ENCODE results near the gene FLYWCH1. TPM values are rescaled to one million over a fixed set of nuclear protein-coding genes. Genes with fewer than 3 reads are reported as not detected.

Gene FLYWCH1
- total RNA-seq, 1 experiment from 2014 or later = 32.6 TPM

- no peak overlapping the region for H3K27ac Mint-ChIP-seq
- H3K9me3 Mint-ChIP-seq = no peaks in the 10 kb centered on the region
- peak; percentile 3; the same call in 1 of the 2 replicates for ATAC-seq
- POLR2A ChIA-PET = interaction anchor here (1.2 to 1.3 kb wide), 2 partner anchors 29 to 52 kb away, joined by 4 to 5 read pairs; partner anchors contain the start of gene FLYWCH2
- H3K36me3 Mint-ChIP-seq = peaks cover 4% of the 10 kb centered on the region; the same call in 1 of the 2 replicates
- CTCF ChIA-PET = interaction anchor here (1.0 to 3.2 kb wide), 13 partner anchors 8 to 217 kb away, joined by 3 to 42 read pairs (median 5); partner anchors contain the start of genes FLYWCH2 and TNFRSF12A
- DNase-seq (ENCODE audit: low spot score) = peak; percentile 38
- peaks cover 37% of the 10 kb centered on the region for H3K27me3 Mint-ChIP-seq (ENCODE audit: low read depth)
- peaks cover 12% of the 10 kb centered on the region for H3K4me1 Mint-ChIP-seq
- H3K4me3 Mint-ChIP-seq = peak overlapping the region; percentile 81
- TF ChIP-seq CREM (CRISPR knock-in tag; IDR thresholded peaks at IDR 0.05) (no peak), E2F5 (CRISPR knock-in tag; IDR thresholded peaks at IDR 0.05) (no peak), ATF3 (CRISPR knock-in tag; conservative IDR thresholded peaks at IDR 0.05) (no peak)
These were observed 834 bp downstream of the FLYWCH1 start for GRCh38 chr16:2912330-2913199.

- H3K27me3 Mint-ChIP-seq (ENCODE audit: low read depth) = peaks cover 34% of the 10 kb centered on the region
- TF ChIP-seq SOX15 (CRISPR knock-in tag; IDR thresholded peaks at IDR 0.05) (no peak), CDX4 (CRISPR knock-in tag; IDR thresholded peaks at IDR 0.05; ENCODE audit: borderline replicate concordance) (no peak), CBFB (CRISPR knock-in tag; IDR thresholded peaks at IDR 0.05; ENCODE audit: low read depth) (no peak), HMGXB4 (CRISPR knock-in tag; IDR thresholded peaks at IDR 0.05) (no peak), E2F4 (CRISPR knock-in tag; IDR thresholded peaks at IDR 0.05; ENCODE audit: borderline replicate concordance, low read depth) (no peak), ZNF121 (CRISPR knock-in tag; IDR thresholded peaks at IDR 0.05) (no peak), ZNF232 (CRISPR knock-in tag; IDR thresholded peaks at IDR 0.05) (no peak), NR3C1 (CRISPR knock-in tag; conservative IDR thresholded peaks at IDR 0.05; ENCODE audit: low read depth) (no peak), RORB (CRISPR knock-in tag; IDR thresholded peaks at IDR 0.05) (no peak), AFF4 (CRISPR knock-in tag; IDR thresholded peaks at IDR 0.05; ENCODE audit: borderline replicate concordance) (no peak), ZSCAN18 (CRISPR knock-in tag; IDR thresholded peaks at IDR 0.05) (no peak), ZNF396 (CRISPR knock-in tag; IDR thresholded peaks at IDR 0.05; ENCODE audit: borderline replicate concordance) (no peak), CREB1 (CRISPR knock-in tag; IDR thresholded peaks at IDR 0.05) (no peak), ZBTB21 (CRISPR knock-in tag; IDR thresholded peaks at IDR 0.05; ENCODE audit: borderline replicate concordance) (no peak), ATF6 (CRISPR knock-in tag; IDR thresholded peaks at IDR 0.05) (no peak)
- H3K9me3 Mint-ChIP-seq = no peaks in the 10 kb centered on the region
- no peak for ATAC-seq
- H3K36me3 Mint-ChIP-seq = peaks cover 4% of the 10 kb centered on the region; the same call in 1 of the 2 replicates
- ChIA-PET CTCF (interaction anchor here (0.9 to 3.2 kb wide), 5 partner anchors 9 to 75 kb away, joined by 4 to 42 read pairs (median 17); no protein-coding TSS in a partner anchor), POLR2A (no interaction called here)
- peaks cover 11% of the 10 kb centered on the region for H3K4me1 Mint-ChIP-seq
- H3K4me3 Mint-ChIP-seq = 0 out of 2 replicates have a peak overlapping the region, but pooled peaks have one; percentile 81
- no peak for DNase-seq (ENCODE audit: low spot score)
- H3K27ac Mint-ChIP-seq = no peak overlapping the region
These were observed 1.9 kb downstream of the FLYWCH1 start for GRCh38 chr16:2913603-2914002.

All from WTC11 (cell line).